Transverse colon (tissue), 3 donors: ENCODE measurements around the gene AP5M1.

Source experiments
- CTCF ChIP-seq, 5 experiments: fragments of 200-600 bp in 3 of 5; fragments of 450-650 bp in 2 of 5; sonication (generic) in 3 of 5; IDR thresholded peaks; 1 replicate in 2 of 5; 2 replicates in 3 of 5; pipeline ENCODE4 v1.5.1; 2016 to 2017; ENCODE audit warnings: antibody characterized with exemption in 5 of 5, inconsistent platforms in 3 of 5, mild to moderate bottlenecking in 2 of 5, moderate library complexity in 1 of 5
- POLR2A ChIP-seq: fragments of 450-650 bp; IDR thresholded peaks from one replicate; pipeline ENCODE4 v1.6.1; 2016; ENCODE audit warnings: antibody characterized with exemption, mild to moderate bottlenecking, moderate library complexity

GRCh38 chr14:57259672-57260071, 9.1 kb upstream of the AP5M1 start:
- TF ChIP-seq CTCF (IDR thresholded peaks at IDR 0.05) (no peak), POLR2A (no peak)
